Right lobe of liver (tissue), 4 donors: Measurements from ENCODE around the gene ASCC1.

Experiments used
- CTCF ChIP-seq, 4 donors: fragments of 200-600 bp in 3 of 4; fragments of 450-650 bp in 1 of 4; IDR thresholded peaks; one replicate each; pipeline versions ENCODE4 v1.5.1 to v1.8.0; 2016 to 2022; ENCODE audit warnings: antibody characterized with exemption in 4 of 4, mild to moderate bottlenecking in 2 of 4
- POLR2A ChIP-seq: fragments of 450-650 bp; IDR thresholded peaks from one replicate; pipeline ENCODE4 v1.6.1; 2017; ENCODE audit warnings: antibody characterized with exemption, mild to moderate bottlenecking
- donor health status: DM: no; HTN: no; CAD: no.
- donor health status: DM: no; HTN: no; CAD: no.
- donor health status: DM: no; HTN: yes; CAD: no.

GRCh38 chr10:72079356-72079755 is 136.7 kb downstream of the ASCC1 start:
- TF ChIP-seq CTCF (IDR thresholded peaks at IDR 0.05), result no peak
- no peak for TF ChIP-seq POLR2A
